Endothelial cell of umbilical vein (primary cell): ENCODE measurements around the gene COL4A2. TPM values are rescaled to one million over a fixed set of nuclear protein-coding genes. Genes with fewer than 3 reads are reported as not detected.

Source experiments
- BruUV-seq: library from RNA; stranded (reverse); fragments of 400-500 nt; replicated peaks from 2 replicates; lab custom pipeline; 2021; lab: Mats Ljungman, UMichigan
- CTCF ChIA-PET: fragments of 300-600, 350-600 bp; sonication (Branson Sonifier 250); formaldehyde crosslinking; loops from one replicate; lab custom pipeline; 2021; ENCODE audit warnings: antibody characterized with exemption, inconsistent platforms; lab: Charles Lee
- POLR2A ChIA-PET: fragments of 300-600, 350-600 bp; sonication (Branson Sonifier 250); formaldehyde crosslinking; loops from one replicate; lab custom pipeline; 2021; ENCODE audit warnings: antibody characterized with exemption, inconsistent platforms; lab: Charles Lee
- DNase-seq: peaks from one replicate; pipeline ENCODE4 v3.0.0-alpha.2; 2011; ENCODE audit warnings: low read depth, low spot score
- FAIRE-seq: peaks from 2 replicates; lab custom pipeline; 2011; peaks lifted over from hg19 to GRCh38; lab: Jason Lieb, UNC
- H2AFZ ChIP-seq: 2 replicates; pipeline ENCODE4 v1.6.0; 2012; ENCODE audit warnings: low read depth, low read length, control low read depth, inconsistent platforms
- H3K27ac ChIP-seq: 2 replicates; pipeline ENCODE4 v1.5.1; 2011; ENCODE audit warnings: low read depth, mild to moderate bottlenecking, control low read depth, low read length, moderate library complexity; ENCODE audit not compliant: insufficient read depth
- H3K27me3 ChIP-seq, 2 experiments: 2 replicates each; pipeline versions ENCODE4 v1.6.0 to v1.6.1; 2011; ENCODE audit warnings: low read length in 2 of 2, mixed read lengths in 1 of 2; ENCODE audit not compliant: control insufficient read depth in 2 of 2, insufficient read depth in 2 of 2
- H3K36me3 ChIP-seq, 2 experiments: 2 replicates in 1 of 2; 3 replicates in 1 of 2; pipeline ENCODE4 v1.5.1; 2011; ENCODE audit warnings: low read length in 2 of 2, mild to moderate bottlenecking in 1 of 2, moderate library complexity in 1 of 2; ENCODE audit not compliant: control insufficient read depth in 2 of 2, insufficient read depth in 2 of 2; ENCODE audit errors: extremely low read depth in 1 of 2
- H3K4me1 ChIP-seq: 3 replicates; pipeline ENCODE4 v1.5.1; 2011; ENCODE audit warnings: mild to moderate bottlenecking, low read length; ENCODE audit not compliant: control insufficient read depth, insufficient read depth; ENCODE audit errors: extremely low read depth
- H3K4me2 ChIP-seq: 2 replicates; pipeline ENCODE4 v1.6.1; 2011; ENCODE audit warnings: low read length, control low read depth, mixed read lengths; ENCODE audit not compliant: insufficient read depth
- H3K4me3 ChIP-seq, 3 experiments: fragments of 200-600 bp in 1 of 3; sonication (generic), shearing (Covaris generic) in 1 of 3; replicated peaks in 1 of 3; 2 replicates each; pipeline ENCODE4 v1.5.1; 2011 to 2016; ENCODE audit warnings: control low read depth in 3 of 3, low read length in 3 of 3, mild to moderate bottlenecking in 2 of 3, inconsistent platforms in 1 of 3, low read depth in 1 of 3, moderate library complexity in 1 of 3; ENCODE audit not compliant: insufficient read depth in 1 of 3
- H3K79me2 ChIP-seq: 2 replicates; pipeline ENCODE4 v1.6.0; 2012; ENCODE audit warnings: low read length, inconsistent platforms; ENCODE audit not compliant: control insufficient read depth, insufficient read depth
- H3K9ac ChIP-seq: replicated peaks from 2 replicates; pipeline ENCODE3; 2011; ENCODE audit warnings: low read length, control low read depth; ENCODE audit not compliant: insufficient read depth; ENCODE audit errors: extremely low read depth
- H3K9me1 ChIP-seq: replicated peaks from 3 replicates; pipeline ENCODE4 v1.6.0; 2011; ENCODE audit warnings: mild to moderate bottlenecking, low read length; ENCODE audit not compliant: control insufficient read depth, insufficient read depth; ENCODE audit errors: extremely low read depth
- H3K9me3 ChIP-seq: replicated peaks from 2 replicates; pipeline ENCODE4 v1.5.1; 2012; ENCODE audit warnings: low read length, inconsistent platforms; ENCODE audit not compliant: control insufficient read depth, insufficient read depth
- H4K20me1 ChIP-seq: replicated peaks from 2 replicates; pipeline ENCODE3; 2011; ENCODE audit warnings: mild to moderate bottlenecking, low read length; ENCODE audit not compliant: control insufficient read depth, insufficient read depth; ENCODE audit errors: extremely low read depth
- CTCF ChIP-seq, 2 donors: IDR thresholded peaks; 1 replicate in 1 of 2; 2 replicates in 1 of 2; pipeline ENCODE4 v1.5.1; 2011; ENCODE audit warnings: low read length in 2 of 2, mild to moderate bottlenecking in 2 of 2, moderate library complexity in 2 of 2, control low read depth in 1 of 2, inconsistent platforms in 1 of 2, low read depth in 1 of 2; ENCODE audit not compliant: insufficient read depth in 1 of 2; ENCODE audit errors: extremely low read depth in 1 of 2
- EZH2 ChIP-seq: IDR thresholded peaks from 2 replicates; pipeline ENCODE4 v1.6.1; 2012; ENCODE audit warnings: borderline replicate concordance, low read depth, mild to moderate bottlenecking, moderate library complexity, low read length, inconsistent platforms; ENCODE audit not compliant: severe bottlenecking
- FOS ChIP-seq: IDR thresholded peaks from 2 replicates; pipeline ENCODE4 v1.6.1; 2011; ENCODE audit warnings: mild to moderate bottlenecking, low read length, moderate library complexity, borderline replicate concordance; ENCODE audit not compliant: insufficient read depth
- GATA2 ChIP-seq: IDR thresholded peaks from 2 replicates; pipeline ENCODE4 v1.7.0; 2011; ENCODE audit warnings: low read depth, mild to moderate bottlenecking, moderate library complexity, mixed read lengths, low read length; ENCODE audit not compliant: insufficient read length, insufficient read depth
- JUN ChIP-seq: IDR thresholded peaks from 2 replicates; pipeline ENCODE4 v1.6.1; 2011; ENCODE audit warnings: borderline replicate concordance, low read depth; ENCODE audit not compliant: insufficient read length, insufficient read depth
- MAX ChIP-seq: IDR thresholded peaks from 2 replicates; pipeline ENCODE4 v1.6.1; 2011; ENCODE audit not compliant: insufficient read depth, insufficient read length
- MYC ChIP-seq: IDR thresholded peaks from one replicate; pipeline ENCODE4 v1.6.1; 2011; ENCODE audit warnings: mild to moderate bottlenecking, low read depth, low read length
- POLR2A ChIP-seq: IDR thresholded peaks from 2 replicates; pipeline ENCODE4 v1.6.1; 2012; ENCODE audit warnings: low read depth, mild to moderate bottlenecking, control low read depth, low read length
- POLR2AphosphoS5 ChIP-seq: IDR thresholded peaks from 2 replicates; pipeline ENCODE4 v1.6.1; 2012; ENCODE audit warnings: low read depth, mild to moderate bottlenecking, control low read depth, low read length, moderate library complexity; ENCODE audit not compliant: insufficient read depth
- dilution Hi-C: fragments of 300-500 bp; cut with MboI; formaldehyde crosslinking; loops from one replicate; pipeline ENCODE4 v1.15.0; 2019; ENCODE audit warnings: low sequenced_read_pairs; ENCODE audit not compliant: extremely low pct_ligation_motif_present
- intact Hi-C: fragments of 100-400 bp; cut with micrococcal nuclease; formaldehyde crosslinking; loops from one replicate; pipeline ENCODE4 v1.10.0; 2022
- polyA plus RNA-seq, 4 experiments: library from polyadenylated mRNA; depleted of rRNA in 3 of 4; stranded (reverse) in 3 of 4; unstranded in 1 of 4; fragments of >200 nt; gene quantifications; 2 replicates each; pipeline versions ENCODE4 v1.2.1 to v1.2.3, GENCODE V29; 2011 to 2012; ENCODE audit warnings: missing spikeins in 1 of 4
- total RNA-seq: library from RNA; stranded (reverse); gene quantifications from 2 replicates; pipeline ENCODE4 v1.2.3, GENCODE V29; 2021

COL4A2 gene
- total and polyA plus RNA-seq, 2 donors (not counting 3 experiments of a cell fraction or from before 2014, with no cell fraction given): 792 to 940 TPM

- intact Hi-C loops: no loop called here
- Histone ChIP-seq H3K4me1 (peaks cover 40% of the 10 kb centered on the region), H3K79me2 (peaks cover 33% of the 10 kb centered on the region), H3K9me1 (no peaks in the 10 kb centered on the region), H3K36me3 (peaks cover 2% of the 10 kb centered on the region in 2 experiments), H3K27me3 (no peaks in the 10 kb centered on the region), H3K27ac (no peak overlapping the region), H3K4me2 (no peak overlapping the region), H3K9me3 (no peaks in the 10 kb centered on the region), H2AFZ (no peak overlapping the region), H3K9ac (no peak overlapping the region), H3K4me3 (no peak overlapping the region), H4K20me1 (no peaks in the 10 kb centered on the region)
- dilution Hi-C loops: no loop called here
- FAIRE-seq (no peak), DNase-seq (no peak)
- BruUV-seq: no TSS peak
- CTCF ChIA-PET: interaction anchor here (1.0 to 1.2 kb wide), 3 partner anchors 32 to 133 kb away, joined by 3 read pairs; no protein-coding TSS in a partner anchor
- TF ChIP-seq FOS: no peak
- no peak for TF ChIP-seq JUN
- no peak for TF ChIP-seq CTCF (IDR thresholded peaks at IDR 0.05; ENCODE audit: extremely low read depth in 1 of 2, insufficient read depth in 1 of 2, low read depth in 1 of 2, low read length in 2 of 2)
- TF ChIP-seq EZH2: no peak
- TF ChIP-seq POLR2A: no peak
- no peak for TF ChIP-seq MAX
- TF ChIP-seq POLR2AphosphoS5: no peak
- TF ChIP-seq GATA2: no peak
- no peak for TF ChIP-seq MYC
- POLR2A ChIA-PET: no interaction called here
Observed at GRCh38 chr13:110379358-110379757, 72.3 kb downstream of the COL4A2 start.
